GM18868 (cell line): ENCODE results near the gene MSANTD3.
A peak's percentile ranks its signal among the peaks of the same experiment; 100 is the strongest.
"Not testable (repeated sequence)": the region's sequence is repeated elsewhere in the genome, so short reads cannot be mapped to it uniquely, and the experiment has no call there.

ENCODE experiments used
- ATAC-seq: cut with Tn5 transposase; IDR thresholded peaks from one replicate; pipeline ENCODE4 v1.9.1; 2021; ENCODE audit warnings: mild to moderate bottlenecking, moderate library complexity; ENCODE audit not compliant: unreplicated experiment

The MSANTD3 gene

GRCh38 chr9:100428871-100429654, 2.1 kb downstream of the MSANTD3 start:
- no peak for ATAC-seq

DNA sequence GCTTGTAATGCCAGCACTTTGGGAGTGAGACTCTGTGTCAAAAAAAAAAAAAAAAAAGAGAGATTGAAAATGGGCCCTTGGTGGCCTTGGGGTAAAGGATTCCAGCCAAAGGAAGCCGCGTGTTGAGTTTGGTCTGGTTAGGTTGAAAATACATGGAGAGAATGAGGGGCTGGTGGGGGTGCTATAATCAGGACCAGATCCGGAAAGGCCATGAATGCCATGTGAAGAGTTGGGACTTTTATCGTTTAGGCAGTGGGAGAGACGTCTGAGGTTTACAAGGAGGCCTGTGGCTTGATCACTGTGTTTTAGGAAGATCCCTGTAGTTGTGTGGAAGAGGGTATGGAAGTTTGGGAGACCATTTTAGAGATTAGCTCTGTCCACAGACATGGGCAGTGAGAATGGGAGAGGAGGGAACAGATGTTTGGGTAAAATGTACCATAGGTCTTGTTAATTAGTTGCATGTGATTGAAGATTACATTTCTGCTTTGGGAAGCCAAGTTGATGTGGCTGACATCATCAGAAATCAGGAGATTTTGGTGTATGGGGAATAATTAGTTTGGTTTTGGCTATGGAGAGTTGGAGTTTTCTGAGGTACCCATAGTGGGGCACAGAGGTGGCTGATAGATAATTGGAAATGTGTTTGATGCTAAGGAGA, 3.5 kb downstream of the MSANTD3 start:
- no peak for ATAC-seq

DNA sequence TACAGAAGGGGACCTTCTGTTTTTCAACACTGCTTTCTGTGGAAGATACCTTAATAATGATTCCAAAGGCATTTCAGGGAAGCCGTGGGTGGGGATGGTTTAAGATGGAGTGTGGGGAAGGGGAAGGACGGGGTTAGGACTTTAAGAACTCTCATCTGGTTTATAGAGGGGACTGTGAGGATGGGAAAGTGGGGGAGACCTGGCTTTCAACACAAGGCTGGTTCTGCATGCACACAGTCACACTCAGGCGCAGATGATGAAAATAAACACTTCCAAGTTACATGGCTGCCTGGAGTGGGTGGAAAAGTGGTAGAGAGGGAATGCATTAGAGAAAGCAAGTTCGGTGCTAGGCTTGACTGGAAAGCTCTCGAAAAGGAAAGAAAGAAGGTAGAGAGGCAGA, 4.9 kb downstream of the MSANTD3 start:
- no peak for ATAC-seq

GRCh38 chr9:100432736-100433135, 5.8 kb downstream of the MSANTD3 start:
- ATAC-seq = no peak

DNA sequence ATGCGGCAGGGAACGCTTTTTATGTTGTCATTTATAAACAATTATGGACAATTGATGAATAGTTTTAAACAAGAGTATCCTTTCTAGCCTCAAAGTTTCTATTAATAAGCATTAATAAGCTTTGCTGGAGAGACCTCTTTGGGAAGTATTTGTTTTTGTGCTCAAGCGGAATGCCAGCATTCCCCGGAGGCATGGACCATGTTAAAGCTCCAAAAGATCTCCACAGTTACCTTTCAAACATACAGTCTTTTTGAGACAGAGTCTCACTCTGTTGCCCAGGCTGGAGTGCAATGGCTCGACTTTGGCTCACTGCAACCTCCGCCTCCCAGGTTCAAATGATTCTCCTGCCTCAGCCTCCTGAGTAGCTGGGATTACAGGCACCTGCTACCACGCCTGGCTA, 9.6 kb downstream of the MSANTD3 start:
- ATAC-seq = no peak

DNA sequence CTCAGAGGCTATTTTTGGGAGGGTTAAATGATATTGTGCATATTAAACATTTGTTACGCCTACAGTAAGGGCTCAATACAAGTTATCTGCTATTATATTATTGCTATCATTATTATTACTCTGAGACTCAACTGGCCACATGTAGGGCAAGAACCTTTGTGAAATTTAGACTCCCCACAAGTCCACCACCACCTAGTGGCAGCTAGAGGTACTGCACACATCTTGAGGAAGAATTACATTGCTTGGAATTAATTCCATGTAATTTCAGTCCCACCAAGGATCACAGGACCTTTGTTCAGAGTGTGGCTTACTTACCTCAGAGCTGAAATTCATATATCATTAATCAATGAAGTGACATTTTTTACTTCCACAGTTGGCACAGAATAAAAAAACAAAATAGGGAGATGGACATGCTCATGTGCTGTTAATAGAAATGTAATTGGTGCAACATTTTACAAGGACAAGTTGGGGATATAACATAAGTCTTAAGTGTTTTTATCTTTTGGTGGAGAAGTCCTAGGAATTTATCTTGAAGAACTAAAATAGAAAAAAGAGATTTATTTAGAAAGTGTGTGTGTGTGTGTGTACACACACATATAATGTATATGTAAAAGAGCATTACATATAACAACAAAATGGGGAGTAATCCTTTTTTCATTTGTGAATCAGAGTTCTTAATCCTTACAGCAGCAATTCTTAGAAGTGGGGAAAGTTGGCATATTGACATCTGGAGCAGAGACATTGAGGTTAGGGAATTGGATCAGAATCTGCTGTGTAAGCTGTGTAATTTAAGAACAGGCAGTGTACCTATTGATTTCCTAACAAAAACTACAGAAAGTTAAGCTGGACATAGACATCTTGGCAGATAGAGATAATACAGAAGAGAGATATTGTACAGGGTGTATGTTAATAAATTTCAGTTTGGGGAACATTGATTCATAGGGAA, 11.2 kb downstream of the MSANTD3 start:
- peak; percentile 79 for ATAC-seq

- ATAC-seq = no peak
Observed at GRCh38 chr9:100440071-100440470, 13.1 kb downstream of the MSANTD3 start.

- not testable (repeated sequence) for ATAC-seq
Observed at GRCh38 chr9:100440487-100440886, 13.5 kb downstream of the MSANTD3 start.

- ATAC-seq = no peak
Observed at GRCh38 chr9:100441911-100442361, 15.0 kb downstream of the MSANTD3 start.

- no peak for ATAC-seq
Observed at GRCh38 chr9:100443781-100444768, 17.1 kb downstream of the MSANTD3 start.

- no peak for ATAC-seq
Observed at GRCh38 chr9:100445161-100445902, 18.4 kb downstream of the MSANTD3 start.

DNA sequence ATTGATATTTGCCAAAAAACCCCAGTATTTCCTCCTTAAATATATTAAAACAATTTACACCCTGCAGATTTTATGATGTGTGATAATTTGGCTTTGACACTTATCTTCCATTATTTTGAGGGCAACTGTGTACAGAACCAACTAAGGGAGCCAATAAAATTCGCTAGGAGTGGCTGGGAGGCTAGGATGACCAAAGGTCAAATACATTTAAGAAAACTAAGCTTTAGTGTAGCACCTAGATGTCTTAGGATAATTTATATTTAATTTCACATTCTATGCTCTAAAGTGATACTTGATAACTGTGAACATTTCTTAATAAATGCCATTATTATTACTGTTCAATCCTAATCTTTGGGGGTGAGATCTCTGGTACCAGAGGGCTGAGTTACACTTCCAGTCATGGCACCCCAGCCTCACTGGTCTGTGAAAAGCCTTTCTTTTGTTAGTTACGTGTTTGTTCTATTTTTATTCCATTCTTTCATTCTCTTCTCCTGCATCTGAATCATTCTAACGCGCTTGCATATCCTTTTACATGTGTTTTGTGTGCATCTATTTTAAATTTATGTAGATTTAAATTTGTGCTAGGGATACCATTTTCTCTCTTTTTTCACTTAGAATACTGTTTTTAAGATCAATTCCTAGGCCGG, 19.1 kb downstream of the MSANTD3 start:
- no peak for ATAC-seq

DNA sequence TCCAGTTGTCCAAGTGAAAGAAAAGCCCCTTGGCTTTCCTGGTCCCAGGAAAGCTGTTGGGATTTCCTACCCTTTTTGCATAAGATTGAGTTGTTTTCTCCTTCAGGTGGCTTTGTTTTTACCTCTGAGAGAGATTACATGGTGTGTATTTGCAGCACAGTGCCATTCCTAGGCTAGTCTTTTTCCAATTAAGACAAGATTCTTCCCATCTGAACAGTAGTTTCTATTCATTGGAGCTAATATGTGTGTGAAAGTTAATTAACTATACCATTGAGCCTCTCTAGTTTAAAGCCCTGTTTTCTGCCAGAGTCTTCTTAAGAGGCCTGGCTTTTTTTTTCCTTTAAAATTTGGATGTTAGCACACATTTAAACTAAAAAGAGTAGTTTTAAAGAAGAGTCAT, 20.1 kb downstream of the MSANTD3 start:
- ATAC-seq = no peak

- no peak for ATAC-seq
Observed at GRCh38 chr9:100448266-100448665, 21.3 kb downstream of the MSANTD3 start.

- peak; percentile 74 for ATAC-seq
Observed at GRCh38 chr9:100449420-100449819, 22.5 kb downstream of the MSANTD3 start.

- ATAC-seq = no peak
Observed at GRCh38 chr9:100452894-100453293, 26.0 kb downstream of the MSANTD3 start.

DNA sequence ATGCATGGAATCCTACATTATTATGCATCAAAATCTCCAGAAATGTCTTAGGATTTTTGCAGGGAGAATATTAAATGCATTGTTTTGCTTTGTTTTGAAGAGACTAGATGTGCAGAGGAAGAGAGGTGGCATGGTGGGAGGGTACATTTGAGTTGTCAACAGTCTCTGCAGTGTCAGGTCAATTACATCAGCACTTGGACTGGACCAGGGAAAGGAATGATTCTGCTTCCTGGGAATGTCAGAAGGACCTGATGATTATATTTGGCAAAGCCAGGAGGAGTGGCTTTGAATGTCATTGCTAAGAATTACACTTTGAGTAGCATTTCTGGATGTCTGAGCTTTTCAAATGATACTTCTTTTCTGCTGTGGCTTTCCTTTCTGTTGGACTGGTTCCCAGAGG, 28.5 kb downstream of the MSANTD3 start:
- no peak for ATAC-seq

- no peak for ATAC-seq
Observed at GRCh38 chr9:100457517-100457916, 30.6 kb downstream of the MSANTD3 start.

DNA sequence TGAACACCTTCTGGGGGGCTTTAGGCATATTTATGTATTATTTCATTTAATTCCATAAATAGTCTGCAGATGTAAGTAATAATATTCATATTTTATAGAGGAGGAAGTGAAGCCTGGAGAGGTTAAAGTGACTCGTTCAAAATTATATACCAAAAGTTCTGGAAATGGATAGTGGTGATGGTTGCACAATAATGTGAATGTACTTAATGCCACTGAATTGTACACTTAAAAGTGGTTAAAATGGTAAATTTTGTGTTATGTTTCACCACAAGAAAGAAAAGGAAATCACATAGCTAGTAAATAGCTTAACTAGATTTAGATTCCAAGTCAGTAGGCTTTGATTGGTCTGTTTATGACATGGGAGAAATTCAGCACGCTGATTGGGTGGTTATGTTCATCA, 33.0 kb downstream of the MSANTD3 start:
- no peak for ATAC-seq
